Spleen (tissue), 11 donors: Measurements from ENCODE around the gene SRPK3. TPM values are rescaled to one million over a fixed set of nuclear protein-coding genes. Genes with fewer than 3 reads are reported as not detected.

Experiments used
- DNase-seq: peaks from one replicate; pipeline ENCODE4 v3.0.0-alpha.2; 2020
- H3K27ac ChIP-seq, 8 donors: fragments of 200-600 bp; sonication (generic) in 7 of 8; 1 replicate in 4 of 8; 2 replicates in 4 of 8; pipeline versions ENCODE4 v1.5.0 to v1.8.0; 2016 to 2021; ENCODE audit warnings: inconsistent platforms in 4 of 8, mild to moderate bottlenecking in 4 of 8, moderate library complexity in 1 of 8
- H3K27me3 ChIP-seq, 7 donors: fragments of 200-600 bp; sonication (generic) in 6 of 7; replicated peaks in 1 of 7; 1 replicate in 4 of 7; 2 replicates in 3 of 7; pipeline versions ENCODE4 v1.5.0 to v1.8.0; 2016 to 2021; ENCODE audit warnings: inconsistent platforms in 3 of 7, mild to moderate bottlenecking in 1 of 7
- H3K36me3 ChIP-seq, 6 donors: fragments of 200-600 bp; sonication (generic) in 5 of 6; 1 replicate in 4 of 6; 2 replicates in 2 of 6; pipeline versions ENCODE4 v1.5.0 to v1.8.0; 2016 to 2021; ENCODE audit warnings: inconsistent platforms in 2 of 6
- H3K4me1 ChIP-seq, 6 donors: fragments of 200-600 bp; sonication (generic) in 5 of 6; 1 replicate in 3 of 6; 2 replicates in 3 of 6; pipeline versions ENCODE4 v1.5.0 to v1.8.0; 2016 to 2021; ENCODE audit warnings: inconsistent platforms in 3 of 6
- H3K4me3 ChIP-seq, 8 donors: fragments of 200-600 bp; sonication (generic) in 7 of 8; 1 replicate in 4 of 8; 2 replicates in 4 of 8; pipeline versions ENCODE4 v1.5.0 to v1.8.0; 2016 to 2021; ENCODE audit warnings: inconsistent platforms in 4 of 8, mild to moderate bottlenecking in 4 of 8, moderate library complexity in 2 of 8
- H3K9me3 ChIP-seq, 8 donors: fragments of 200-600 bp; sonication (generic) in 7 of 8; 1 replicate in 4 of 8; 2 replicates in 4 of 8; pipeline versions ENCODE4 v1.5.0 to v1.8.0; 2016 to 2021; ENCODE audit warnings: inconsistent platforms in 4 of 8
- CTCF ChIP-seq, 11 experiments: fragments of 200-600 bp in 7 of 11; fragments of 450-650 bp in 4 of 11; sonication (generic) in 4 of 11; IDR thresholded peaks in 8 of 11; conservative IDR thresholded peaks in 3 of 11; 1 replicate in 7 of 11; 2 replicates in 4 of 11; pipeline versions ENCODE4 v1.4.0 to v1.8.0; 2016 to 2021; ENCODE audit warnings: antibody characterized with exemption in 11 of 11, inconsistent platforms in 4 of 11, mild to moderate bottlenecking in 1 of 11
- POLR2A ChIP-seq, 3 donors: fragments of 450-650 bp; IDR thresholded peaks; one replicate each; pipeline ENCODE4 v1.5.1; 2017; ENCODE audit warnings: antibody characterized with exemption in 3 of 3, mild to moderate bottlenecking in 1 of 3
- POLR2AphosphoS5 ChIP-seq, 3 donors: sonication (generic); formaldehyde crosslinking; IDR thresholded peaks; one replicate each; pipeline ENCODE4 v1.5.1; 2017; ENCODE audit warnings: antibody characterized with exemption in 3 of 3
- WGBS, 5 donors: extraction: QIAGEN DNeasy Blood & Tissue Kit in 3 of 5; methylation state at CpG; one replicate each; pipeline versions ENCODE4 v1.1.5 to v1.1.7; 2013 to 2018; 5-methylcytosine and 5-hydroxymethylcytosine counted together
- intact Hi-C: fragments of 100-400 bp; cut with DNase I; formaldehyde crosslinking; loops from one replicate; pipeline ENCODE4 v1.15.0; 2023; ENCODE audit warnings: low total_unique reads
- polyA plus RNA-seq, 3 donors: library from polyadenylated mRNA; stranded (reverse); fragments of 200-250 nt; gene quantifications; one replicate each; pipeline ENCODE4 v1.2.1, GENCODE V29; 2013
- total RNA-seq, 7 donors: library from RNA; depleted of rRNA in 3 of 7; stranded (reverse); fragments of >200 nt in 3 of 7; fragmentation: NEBNext Ultra II Directional in 4 of 7; extraction: Animal tissue kit (Norgen Biotek cat#: 25700) in 4 of 7; gene quantifications; one replicate each; pipeline versions ENCODE4 v1.1.0 to v1.2.1, GENCODE V29; 2016 to 2021
- donor health status: healthy with polysubstance abuse.
- donor health status: DM: no; HTN: no; CAD: no; lungs with moderate emphysema.
- donor health status: DM: no; HTN: no; CAD: no.
- donor health status: Bipolar disorder and iron deficiency.
- donor health status: healthy.
- donor health status: DM: no; HTN: no; CAD: no.
- donor health status: DM: yes; HTN: yes; CAD: no.

SRPK3 gene
- total and polyA plus RNA-seq, 10 donors, result 0.03 to 0.26 (median 0.07) TPM; not detected in 7

DNA sequence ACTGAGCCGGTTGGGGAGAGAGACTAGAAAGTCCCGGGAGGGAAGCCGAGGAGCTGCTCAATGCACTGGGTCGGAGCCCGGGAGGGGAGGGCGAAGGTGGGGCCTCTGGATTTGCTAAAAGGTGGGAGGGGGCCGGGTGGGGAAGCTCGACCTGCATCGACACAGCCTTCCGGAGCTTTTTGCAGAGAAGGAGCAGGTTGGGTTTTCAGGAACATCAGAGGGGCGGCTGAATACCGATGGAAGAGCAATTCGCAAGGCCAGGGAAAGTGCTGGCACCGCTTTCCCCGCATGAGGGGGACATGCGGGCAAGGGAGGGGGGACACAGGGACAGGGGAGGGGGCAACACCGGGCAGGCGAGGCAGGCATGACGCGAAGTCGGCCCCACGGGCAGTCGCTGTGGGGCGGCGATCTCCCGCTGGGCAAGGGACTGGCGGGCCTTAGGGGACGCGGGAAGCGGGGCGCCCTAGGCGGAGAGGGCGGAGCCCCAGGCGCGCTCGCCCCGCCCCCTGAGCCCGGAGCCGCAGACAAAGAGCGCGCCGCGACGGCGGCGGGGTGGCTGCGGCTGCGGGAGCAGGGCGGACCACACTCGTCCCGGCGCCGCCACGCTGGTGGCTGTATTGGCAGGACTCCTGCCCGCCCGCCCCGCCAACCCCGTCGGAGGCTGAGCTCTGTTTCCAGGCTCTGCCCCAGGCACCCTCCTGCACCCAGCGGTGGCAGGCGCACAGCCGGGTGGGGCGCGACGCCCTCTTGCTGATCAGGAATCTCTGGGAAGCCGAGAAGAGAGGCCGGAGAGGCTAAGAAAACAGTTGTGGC lies 37.9 kb downstream of the SRPK3 start:
- peak; percentile 82 for DNase-seq
- intact Hi-C loops, result no loop called here
- no peak for TF ChIP-seq POLR2A (IDR thresholded peaks at IDR 0.05)
- TF ChIP-seq POLR2AphosphoS5 (IDR thresholded peaks at IDR 0.05), result peak in 1 of 3 donors; percentile 45
- Histone ChIP-seq H3K27me3 (peaks cover 0 to 59% (median 15%) of the 10 kb centered on the region in 7 donors), H3K4me1 (peaks cover 0 to 56% (median 21%) of the 10 kb centered on the region in 6 donors), H3K9me3 (no peaks in the 10 kb centered on the region), H3K4me3 (peak overlapping the region; percentile 16 to 66 (median 34)), H3K36me3 (no peaks in the 10 kb centered on the region), H3K27ac (peak overlapping the region in 3 of 8 donors; percentile 40 to 55 (median 53))
- WGBS, 5 donors, result 8 to 25% (median 19%) methylated on average over 32 to 67 of the region's 67 CpGs

DNA sequence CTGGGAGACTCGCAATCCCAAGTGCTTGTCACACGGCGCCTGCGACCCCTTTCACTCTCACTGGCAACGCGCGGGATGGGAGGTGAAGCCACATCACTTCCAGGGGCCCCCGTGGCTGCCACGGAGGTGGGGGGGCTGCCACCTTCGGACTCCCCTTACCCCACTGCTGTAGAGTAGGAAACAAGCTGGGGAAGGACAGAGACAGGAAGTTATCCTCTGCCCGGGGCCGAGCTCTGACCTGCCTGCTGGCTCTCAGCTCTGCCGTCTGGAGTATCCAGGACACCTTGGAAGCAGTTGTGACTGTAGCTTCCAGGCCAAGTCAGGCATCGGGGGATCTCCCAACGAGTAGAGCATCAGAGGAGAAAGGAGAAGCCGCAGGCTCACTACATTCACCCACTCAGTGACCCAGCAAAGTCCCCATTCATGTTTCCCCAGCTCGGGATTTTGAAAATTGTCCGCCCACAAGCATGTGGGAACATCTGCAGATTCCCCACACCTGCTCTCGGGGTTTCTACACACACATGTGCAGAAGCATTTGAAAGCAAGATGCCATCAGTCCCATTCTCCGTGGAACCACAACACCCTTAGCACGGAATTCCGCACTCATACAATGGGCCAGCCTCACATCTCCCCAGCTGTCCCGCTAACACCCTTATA lies 38.7 kb downstream of the SRPK3 start:
- WGBS, 5 donors, result 31 to 69% (median 50%) methylated on average over 15 to 23 of the region's 23 CpGs
- Histone ChIP-seq H3K4me1 (peaks cover 0 to 56% (median 21%) of the 10 kb centered on the region in 6 donors), H3K27me3 (peaks cover 0 to 65% (median 15%) of the 10 kb centered on the region in 7 donors), H3K9me3 (no peaks in the 10 kb centered on the region), H3K4me3 (peak overlapping the region in 7 of 8 donors; percentile 22 to 66 (median 36)), H3K27ac (peak overlapping the region in 3 of 8 donors; percentile 40 to 55 (median 53)), H3K36me3 (no peaks in the 10 kb centered on the region)
- intact Hi-C loops, result loop anchor here (10.0 kb wide), 1 partner anchor 75 kb away; no protein-coding TSS in a partner anchor
- TF ChIP-seq CTCF (IDR thresholded peaks at IDR 0.05 in 8 of 11, conservative IDR thresholded peaks at IDR 0.05 in 3 of 11), result no peak
- no peak for TF ChIP-seq POLR2AphosphoS5 (IDR thresholded peaks at IDR 0.05)
- no peak for TF ChIP-seq POLR2A (IDR thresholded peaks at IDR 0.05)
- peak; percentile 29 for DNase-seq

GRCh38 chrX:153820601-153821000 lies 39.8 kb downstream of the SRPK3 start:
- H3K27ac ChIP-seq, result no peak overlapping the region
- WGBS, 5 donors, result 68 to 91% (median 78%) methylated on average over 7 of the region's 7 CpGs
- intact Hi-C loops, result loop anchor here (10.0 kb wide), 1 partner anchor 74 kb away; no protein-coding TSS in a partner anchor
- peaks cover 0 to 72% (median 15%) of the 10 kb centered on the region in 7 donors for H3K27me3 ChIP-seq
- DNase-seq, result peak; percentile 65
- no peaks in the 10 kb centered on the region for H3K36me3 ChIP-seq
- no peak for TF ChIP-seq POLR2AphosphoS5 (IDR thresholded peaks at IDR 0.05)
- no peak for TF ChIP-seq POLR2A (IDR thresholded peaks at IDR 0.05)
- TF ChIP-seq CTCF (IDR thresholded peaks at IDR 0.05 in 8 of 11, conservative IDR thresholded peaks at IDR 0.05 in 3 of 11), result no peak
- no peaks in the 10 kb centered on the region for H3K9me3 ChIP-seq
- peaks cover 0 to 56% (median 19%) of the 10 kb centered on the region in 6 donors for H3K4me1 ChIP-seq
- no peak overlapping the region for H3K4me3 ChIP-seq

GRCh38 chrX:153821066-153821465 lies 40.2 kb downstream of the SRPK3 start:
- WGBS, 5 donors, result 85 to 94% (median 87%) methylated on average over 8 to 9 of the region's 9 CpGs
- Histone ChIP-seq H3K4me1 (peaks cover 0 to 56% (median 19%) of the 10 kb centered on the region in 6 donors), H3K27ac (no peak overlapping the region), H3K27me3 (peaks cover 0 to 75% (median 15%) of the 10 kb centered on the region in 7 donors), H3K4me3 (no peak overlapping the region), H3K36me3 (no peaks in the 10 kb centered on the region), H3K9me3 (no peaks in the 10 kb centered on the region)
- intact Hi-C loops, result loop anchor here (10.0 kb wide), 1 partner anchor 74 kb away; no protein-coding TSS in a partner anchor
- DNase-seq, result peak; percentile 58
- TF ChIP-seq POLR2A (IDR thresholded peaks at IDR 0.05) (no peak), CTCF (IDR thresholded peaks at IDR 0.05 in 8 of 11, conservative IDR thresholded peaks at IDR 0.05 in 3 of 11) (no peak), POLR2AphosphoS5 (IDR thresholded peaks at IDR 0.05) (no peak)
